HUES48 (cell line): ENCODE results near the gene SINHCAF.
"Not testable (repeated sequence)": the region's sequence is repeated elsewhere in the genome, so short reads cannot be mapped to it uniquely, and the experiment has no call there.

Experiments
- H3K27ac ChIP-seq: one replicate; pipeline ENCODE4 v1.7.0; 2013; ENCODE audit warnings: low read depth, low read length, inconsistent platforms
- H3K27me3 ChIP-seq: 2 replicates; pipeline ENCODE4 v1.6.1; 2013; ENCODE audit warnings: mild to moderate bottlenecking, low read length; ENCODE audit not compliant: control insufficient read depth, insufficient read depth
- H3K36me3 ChIP-seq: 2 replicates; pipeline ENCODE4 v1.6.1; 2013; ENCODE audit warnings: low read length; ENCODE audit not compliant: control insufficient read depth, insufficient read depth
- H3K4me1 ChIP-seq: 2 replicates; pipeline ENCODE4 v1.6.1; 2013; ENCODE audit warnings: mild to moderate bottlenecking, low read length; ENCODE audit not compliant: control insufficient read depth, insufficient read depth
- H3K4me3 ChIP-seq: 2 replicates; pipeline ENCODE4 v1.5.1; 2013; ENCODE audit warnings: mild to moderate bottlenecking, low read depth, low read length
- H3K9ac ChIP-seq: 2 replicates; pipeline ENCODE4 v1.6.1; 2013; ENCODE audit warnings: mild to moderate bottlenecking, low read depth, low read length, moderate library complexity
- H3K9me3 ChIP-seq: 2 replicates; pipeline ENCODE4 v1.6.1; 2013; ENCODE audit warnings: low read length; ENCODE audit not compliant: control insufficient read depth, insufficient read depth

SINHCAF gene

GRCh38 chr12:31325877-31326631 lies at the start of gene SINHCAF:
SINHCAF (minus strand) TSS chr12:31326150; CDS start chr12:31298204, 27,946 bp downstream.
- Histone ChIP-seq H3K9me3 (no peaks in the 10 kb centered on the region), H3K36me3 (no peaks in the 10 kb centered on the region), H3K9ac (peak within 1 kb of the TSS; percentile 98), H3K27ac (peak within 1 kb of the TSS; percentile 97), H3K27me3 (no peaks in the 10 kb centered on the region), H3K4me3 (peak within 1 kb of the TSS; percentile 93), H3K4me1 (peaks cover 26% of the 10 kb centered on the region)

GRCh38 chr12:31375422-31375821 lies 49.5 kb upstream of the SINHCAF start:
- not testable (repeated sequence) for H3K4me3 ChIP-seq, H3K9ac ChIP-seq, H3K27me3 ChIP-seq

GRCh38 chr12:31371256-31371620 lies 45.3 kb upstream of the SINHCAF start:
- Histone ChIP-seq H3K9me3 (no peaks in the 10 kb centered on the region), H3K27me3 (no peaks in the 10 kb centered on the region), H3K9ac (peak overlapping the region; percentile 82), H3K36me3 (no peaks in the 10 kb centered on the region), H3K27ac (peak overlapping the region; percentile 99), H3K4me1 (peaks cover 32% of the 10 kb centered on the region), H3K4me3 (peak overlapping the region; percentile 60)

More at GRCh38 chr12:31375422-31375821, 49.5 kb upstream of the SINHCAF start:
- peaks cover 10% of the 10 kb centered on the region for H3K4me1 ChIP-seq
- H3K9me3 ChIP-seq, H3K27ac ChIP-seq, H3K36me3 ChIP-seq: not testable (repeated sequence)

GRCh38 chr12:31370531-31371255 lies 44.7 kb upstream of the SINHCAF start:
- H3K4me1 ChIP-seq = peaks cover 32% of the 10 kb centered on the region
- H3K27ac ChIP-seq = peak overlapping the region; percentile 99
- no peaks in the 10 kb centered on the region for H3K27me3 ChIP-seq
- H3K9me3 ChIP-seq = no peaks in the 10 kb centered on the region
- peak overlapping the region; percentile 60 for H3K4me3 ChIP-seq
- H3K36me3 ChIP-seq = no peaks in the 10 kb centered on the region
- peak overlapping the region; percentile 82 for H3K9ac ChIP-seq

- H3K4me3 ChIP-seq = peak overlapping the region; percentile 60
- H3K9me3 ChIP-seq = no peaks in the 10 kb centered on the region
- H3K4me1 ChIP-seq = peaks cover 32% of the 10 kb centered on the region
- peak overlapping the region; percentile 82 for H3K9ac ChIP-seq
- H3K27me3 ChIP-seq = no peaks in the 10 kb centered on the region
- peak overlapping the region; percentile 99 for H3K27ac ChIP-seq
- H3K36me3 ChIP-seq = no peaks in the 10 kb centered on the region
Observed at GRCh38 chr12:31369712-31370521, 44.0 kb upstream of the SINHCAF start.

GRCh38 chr12:31368666-31369361 lies 42.9 kb upstream of the SINHCAF start:
- Histone ChIP-seq H3K36me3 (no peaks in the 10 kb centered on the region), H3K4me1 (peaks cover 32% of the 10 kb centered on the region), H3K27me3 (no peaks in the 10 kb centered on the region), H3K9me3 (no peaks in the 10 kb centered on the region), H3K9ac (peak overlapping the region; percentile 82), H3K27ac (peak overlapping the region; percentile 99), H3K4me3 (peak overlapping the region; percentile 60)

- Histone ChIP-seq H3K9me3 (no peaks in the 10 kb centered on the region), H3K27ac (no peak overlapping the region), H3K4me1 (peaks cover 46% of the 10 kb centered on the region), H3K27me3 (no peaks in the 10 kb centered on the region), H3K36me3 (no peaks in the 10 kb centered on the region), H3K9ac (no peak overlapping the region), H3K4me3 (no peak overlapping the region)
Observed at GRCh38 chr12:31366104-31366621, 40.2 kb upstream of the SINHCAF start.

- Histone ChIP-seq H3K9me3 (no peaks in the 10 kb centered on the region), H3K36me3 (no peaks in the 10 kb centered on the region), H3K4me1 (peaks cover 25% of the 10 kb centered on the region), H3K27me3 (no peaks in the 10 kb centered on the region), H3K27ac (no peak overlapping the region), H3K4me3 (no peak overlapping the region), H3K9ac (no peak overlapping the region)
Observed at GRCh38 chr12:31363831-31364230, 37.9 kb upstream of the SINHCAF start.

- H3K9ac ChIP-seq = no peak overlapping the region
- H3K27me3 ChIP-seq = no peaks in the 10 kb centered on the region
- H3K4me1 ChIP-seq = peaks cover 21% of the 10 kb centered on the region
- H3K9me3 ChIP-seq = no peaks in the 10 kb centered on the region
- H3K27ac ChIP-seq = peak overlapping the region; percentile 96
- H3K4me3 ChIP-seq = no peak overlapping the region
- no peaks in the 10 kb centered on the region for H3K36me3 ChIP-seq
Observed at GRCh38 chr12:31363416-31363809, 37.5 kb upstream of the SINHCAF start.

GRCh38 chr12:31362759-31363415 lies 36.9 kb upstream of the SINHCAF start:
- H3K4me3 ChIP-seq = peak overlapping the region; percentile 28; the same call in 1 of the 2 replicates
- no peaks in the 10 kb centered on the region for H3K9me3 ChIP-seq
- peak overlapping the region; percentile 96 for H3K27ac ChIP-seq
- no peaks in the 10 kb centered on the region for H3K27me3 ChIP-seq
- H3K4me1 ChIP-seq = peaks cover 18% of the 10 kb centered on the region
- H3K9ac ChIP-seq = peak overlapping the region; percentile 65
- H3K36me3 ChIP-seq = no peaks in the 10 kb centered on the region
